K562 (cell line): Measurements from ENCODE around the gene HPS4. TPM values are rescaled to one million over a fixed set of nuclear protein-coding genes. Genes with fewer than 3 reads are reported as not detected.

Experiments used
- ATF1 ChIP-seq, 2 experiments: fragments of 450-650 bp in 1 of 2; IDR thresholded peaks; 2 replicates each; pipeline ENCODE4 v1.6.1; 2016; ENCODE audit warnings: missing compliant biosample characterization in 1 of 2, missing genetic modification characterization in 1 of 2
- BCL6 ChIP-seq: fragments of 250-450 bp; sonication (Bioruptor Pico); IDR thresholded peaks from 2 replicates; pipeline ENCODE4 v1.4.0; 2020
- BRD9 ChIP-seq: fragments of 450-650 bp; IDR thresholded peaks from 2 replicates; pipeline ENCODE4 v1.6.1; 2018; ENCODE audit warnings: low read depth; ENCODE audit not compliant: partially characterized antibody
- ETV1 ChIP-seq: fragments of 450-650 bp; conservative IDR thresholded peaks from 2 replicates; pipeline ENCODE4 v1.6.1; 2016; ENCODE audit warnings: missing genetic modification characterization, control low read depth, low read depth, missing compliant biosample characterization
- FOXA3 ChIP-seq, 2 experiments: fragments of 450-650 bp in 1 of 2; sonication (generic) in 1 of 2; formaldehyde crosslinking; IDR thresholded peaks in 1 of 2; conservative IDR thresholded peaks in 1 of 2; 2 replicates each; pipeline versions ENCODE4 v1.4.0 to v1.8.0; 2020 to 2022; ENCODE audit warnings: mild to moderate bottlenecking in 2 of 2, missing genetic modification reagents in 1 of 2
- GTF2F1 ChIP-seq: IDR thresholded peaks from 2 replicates; pipeline ENCODE4 v1.6.1; 2011; ENCODE audit warnings: low read depth, low read length, improper control_type of control experiment
- NR2C1 ChIP-seq, 2 experiments: fragments of 450-650 bp; IDR thresholded peaks; 2 replicates each; pipeline ENCODE4 v1.6.1; 2017; ENCODE audit warnings: mild to moderate bottlenecking in 2 of 2, antibody characterized with exemption in 1 of 2, inconsistent platforms in 1 of 2, missing compliant biosample characterization in 1 of 2, missing genetic modification characterization in 1 of 2
- PRDM10 ChIP-seq: fragments of 450-650 bp; IDR thresholded peaks from 2 replicates; pipeline ENCODE4 v1.6.1; 2018; ENCODE audit not compliant: partially characterized antibody
- SIX5 ChIP-seq, 2 experiments: IDR thresholded peaks; 2 replicates each; pipeline ENCODE4 v1.6.1; 2011; ENCODE audit warnings: low read length in 2 of 2, borderline replicate concordance in 1 of 2, low read depth in 1 of 2, mild to moderate bottlenecking in 1 of 2, moderate library complexity in 1 of 2; ENCODE audit not compliant: insufficient read depth in 1 of 2
- SMARCA4 ChIP-seq: fragments of 450-650 bp; IDR thresholded peaks from 2 replicates; pipeline ENCODE4 v1.6.1; 2016
- ZBTB40 ChIP-seq, 2 experiments: fragments of 450-650 bp in 1 of 2; sonication (generic) in 1 of 2; formaldehyde crosslinking in 1 of 2; IDR thresholded peaks; 2 replicates each; pipeline versions ENCODE4 v1.7.1 to v1.9.0; 2016 to 2022; ENCODE audit warnings: inconsistent platforms in 1 of 2, mild to moderate bottlenecking in 1 of 2, missing genetic modification reagents in 1 of 2
- ZNF143 ChIP-seq: sonication (generic); formaldehyde crosslinking; IDR thresholded peaks from 2 replicates; pipeline ENCODE4 v1.9.0; 2022; ENCODE audit warnings: mild to moderate bottlenecking, missing genetic modification reagents
- ZNF274 ChIP-seq: IDR thresholded peaks from 2 replicates; pipeline ENCODE4 v1.6.1; 2011; ENCODE audit warnings: low read depth, mild to moderate bottlenecking, low read length, moderate library complexity, borderline replicate concordance
- polyA plus RNA-seq, 8 experiments: library from polyadenylated mRNA; depleted of rRNA in 4 of 8; stranded (reverse) in 5 of 8; unstranded in 3 of 8; fragments of >200 nt; fragmentation: Nextera tagmentation in 2 of 8; fragmentation: Illumina TruSeq in 1 of 8; extraction: Ambion mirVana in 2 of 8; extraction: Trizol in 1 of 8; gene quantifications; 2 replicates each; pipeline versions ENCODE4 v1.2.1 to v1.2.3, GENCODE V29; 2011 to 2014; ENCODE audit warnings: inconsistent platforms in 1 of 8, missing spikeins in 1 of 8
- total RNA-seq, 7 experiments: library from RNA; depleted of rRNA in 6 of 7; stranded (reverse); fragments of >200 nt in 6 of 7; fragmentation: Illumina TruSeq in 2 of 7; extraction: Trizol in 2 of 7; gene quantifications; 2 replicates each; pipeline versions ENCODE4 v1.2.1 to v1.2.3, GENCODE V29; 2011 to 2021; ENCODE audit warnings: low replicate concordance in 1 of 7

Gene HPS4
- total and polyA plus RNA-seq, 9 of the 15 experiments (the other 6 are each of a cell fraction or from before 2014, with no cell fraction given): 12.8 to 29.2 (median 25.3) TPM

GRCh38 chr22:26428515-26429457 lies 54.8 kb downstream of the HPS4 start, which contains the start of gene ASPHD2 (continued):
- peak; percentile 58 for TF ChIP-seq ZBTB40 (IDR thresholded peaks at IDR 0.05)
- TF ChIP-seq ZBTB40 (CRISPR knock-in tag; IDR thresholded peaks at IDR 0.05): no peak
- no peak for TF ChIP-seq ETV1 (tag)
- no peak for TF ChIP-seq BRD9
- peak; percentile 66 for TF ChIP-seq ZNF143 (CRISPR knock-in tag)
- TF ChIP-seq ZNF274: no peak
- TF ChIP-seq SMARCA4: no peak
- TF ChIP-seq NR2C1 (IDR thresholded peaks at IDR 0.05): no peak
- no peak for TF ChIP-seq NR2C1 (tag; IDR thresholded peaks at IDR 0.05)
- no peak for TF ChIP-seq GTF2F1
- no peak for TF ChIP-seq FOXA3 (CRISPR knock-in tag; conservative IDR thresholded peaks at IDR 0.05 in 1 of 2, IDR thresholded peaks at IDR 0.05 in 1 of 2)
- TF ChIP-seq BCL6 (CRISPR knock-in tag): no peak
- peak in 1 of 2 experiments; percentile 19; a peak in 1 of 4 replicates for TF ChIP-seq SIX5 (IDR thresholded peaks at IDR 0.05; ENCODE audit: borderline replicate concordance in 1 of 2, insufficient read depth in 1 of 2, low read depth in 1 of 2, low read length in 2 of 2)
- TF ChIP-seq ATF1 (CRISPR knock-in tag; IDR thresholded peaks at IDR 0.05): no peak
- no peak for TF ChIP-seq ATF1 (tag; IDR thresholded peaks at IDR 0.05)
- TF ChIP-seq PRDM10: peak; percentile 46
